ENCODE results near the gene KRT73.

KRT73 gene

GRCh38 chr12:52561880-52562449 is 56.4 kb downstream of the KRT73 start:
- DNase-seq: no peak

- no peak for DNase-seq
Observed at GRCh38 chr12:52559979-52560378, 58.4 kb downstream of the KRT73 start.

GRCh38 chr12:52558781-52559445 is 59.4 kb downstream of the KRT73 start:
- DNase-seq: no peak
